ENCODE results near the gene SHQ1. TPM values are rescaled to one million over a fixed set of nuclear protein-coding genes. Genes with fewer than 3 reads are reported as not detected.
A peak's percentile ranks its signal among the peaks of the same experiment; 100 is the strongest.

The SHQ1 gene
- total RNA-seq, 3 donors from 2014 or later (not counting 1 experiment from before 2014, with no cell fraction given), result 16.3 to 36.7 (median 35.9) TPM

DNA sequence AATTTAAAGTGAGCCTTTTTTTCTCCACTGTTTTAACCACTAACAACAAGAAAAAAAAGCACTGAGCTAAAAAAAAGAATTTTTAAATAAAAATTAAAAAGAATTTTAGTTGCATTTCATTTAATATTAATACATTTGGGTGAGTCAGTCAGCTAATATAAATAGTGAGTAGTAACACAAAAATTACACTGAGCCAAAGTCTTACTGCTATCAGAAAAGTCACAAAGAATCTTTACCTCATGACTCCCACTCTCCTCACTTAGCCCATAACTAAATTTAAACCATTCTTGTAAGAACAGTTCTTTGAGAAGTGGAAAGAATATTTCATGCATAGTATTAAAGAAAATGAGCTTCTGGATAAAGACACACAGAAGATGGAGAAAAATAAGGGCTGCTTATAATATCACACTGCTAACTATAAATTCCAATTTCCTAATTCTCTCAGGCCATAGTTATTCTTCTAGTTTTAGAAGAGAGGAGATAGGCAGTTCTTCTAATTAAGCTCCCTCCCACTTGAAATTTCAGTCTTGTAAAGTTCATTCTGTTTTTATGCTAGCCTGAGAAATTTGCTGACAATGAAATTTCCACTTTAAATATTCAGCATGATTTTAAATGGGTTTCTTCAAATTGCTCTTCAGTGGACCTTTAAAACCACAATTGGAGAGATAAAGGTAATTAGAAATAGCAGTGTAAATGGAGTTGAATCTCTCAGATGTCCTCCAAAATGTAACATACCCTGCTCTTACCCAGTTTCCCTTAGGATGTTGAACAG, 17.6 kb downstream of the SHQ1 start:
- peaks cover 9 to 25% of the 10 kb centered on the region in 2 donors for H3K4me1 Mint-ChIP-seq
- no peaks in the 10 kb centered on the region for H3K36me3 Mint-ChIP-seq
- H3K27ac ChIP-seq (ENCODE audit: low read length), result no peak overlapping the region

DNA sequence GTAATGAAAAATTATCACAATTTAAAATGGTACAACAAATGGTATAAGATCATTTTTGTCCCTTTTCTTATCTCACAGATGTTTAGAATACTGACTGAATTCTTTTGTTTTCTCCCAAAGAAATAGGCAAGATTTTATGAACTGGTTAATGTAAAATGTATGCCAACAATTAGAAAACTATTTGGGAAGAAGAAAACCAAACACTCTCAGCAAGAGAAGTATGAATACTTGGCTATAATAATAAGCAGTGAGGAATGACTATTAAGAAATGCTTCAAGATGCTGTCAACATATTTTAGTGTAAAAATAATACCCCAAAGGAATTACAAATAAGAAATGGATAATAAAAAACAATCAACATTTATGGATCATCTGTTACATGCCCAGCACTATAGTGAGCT, 18.5 kb downstream of the SHQ1 start:
- H3K27ac Mint-ChIP-seq, result no peak overlapping the region
- no peaks in the 10 kb centered on the region for H3K9me3 Mint-ChIP-seq
- TF ChIP-seq, protein P1, sequence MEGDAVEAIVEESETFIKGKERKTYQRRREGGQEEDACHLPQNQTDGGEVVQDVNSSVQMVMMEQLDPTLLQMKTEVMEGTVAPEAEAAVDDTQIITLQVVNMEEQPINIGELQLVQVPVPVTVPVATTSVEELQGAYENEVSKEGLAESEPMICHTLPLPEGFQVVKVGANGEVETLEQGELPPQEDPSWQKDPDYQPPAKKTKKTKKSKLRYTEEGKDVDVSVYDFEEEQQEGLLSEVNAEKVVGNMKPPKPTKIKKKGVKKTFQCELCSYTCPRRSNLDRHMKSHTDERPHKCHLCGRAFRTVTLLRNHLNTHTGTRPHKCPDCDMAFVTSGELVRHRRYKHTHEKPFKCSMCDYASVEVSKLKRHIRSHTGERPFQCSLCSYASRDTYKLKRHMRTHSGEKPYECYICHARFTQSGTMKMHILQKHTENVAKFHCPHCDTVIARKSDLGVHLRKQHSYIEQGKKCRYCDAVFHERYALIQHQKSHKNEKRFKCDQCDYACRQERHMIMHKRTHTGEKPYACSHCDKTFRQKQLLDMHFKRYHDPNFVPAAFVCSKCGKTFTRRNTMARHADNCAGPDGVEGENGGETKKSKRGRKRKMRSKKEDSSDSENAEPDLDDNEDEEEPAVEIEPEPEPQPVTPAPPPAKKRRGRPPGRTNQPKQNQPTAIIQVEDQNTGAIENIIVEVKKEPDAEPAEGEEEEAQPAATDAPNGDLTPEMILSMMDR (IDR thresholded peaks at IDR 0.05), result no peak
- ATAC-seq, result no peak
- intact Hi-C loops (cut with micrococcal nuclease), result no loop called here
- peaks cover 30% of the 10 kb centered on the region for H3K36me3 ChIP-seq (ENCODE audit: control insufficient read depth, insufficient read depth, low read length)
- no peaks in the 10 kb centered on the region for H3K9me3 ChIP-seq (ENCODE audit: control insufficient read depth, insufficient read depth, low read length)
- H3K27ac ChIP-seq (ENCODE audit: low read length), result no peak overlapping the region
- no peaks in the 10 kb centered on the region for H3K27me3 ChIP-seq (ENCODE audit: control insufficient read depth, insufficient read depth, low read length)
- H3K4me1 Mint-ChIP-seq, result peaks cover 2 to 16% of the 10 kb centered on the region in 2 donors
- H3K4me3 ChIP-seq (ENCODE audit: low read length), result no peak overlapping the region
- no peak for DNase-seq
- no peaks in the 10 kb centered on the region for H3K36me3 Mint-ChIP-seq
- no peaks in the 10 kb centered on the region for H3K27me3 Mint-ChIP-seq (ENCODE audit: low read depth in 2 of 2)
- no peak overlapping the region for H3K4me3 Mint-ChIP-seq
- no peaks in the 10 kb centered on the region for H3K4me1 ChIP-seq (ENCODE audit: control insufficient read depth, insufficient read depth, low read length)

More for the DNA sequence above, 17.6 kb downstream of the SHQ1 start:
- Histone ChIP-seq H3K9me3 (ENCODE audit: control insufficient read depth, insufficient read depth, low read length) (no peaks in the 10 kb centered on the region), H3K27me3 (ENCODE audit: control insufficient read depth, insufficient read depth, low read length) (no peaks in the 10 kb centered on the region), H3K36me3 (ENCODE audit: control insufficient read depth, insufficient read depth, low read length) (peaks cover 33% of the 10 kb centered on the region), H3K4me3 (ENCODE audit: low read length) (no peak overlapping the region), H3K4me1 (ENCODE audit: control insufficient read depth, insufficient read depth, low read length) (no peaks in the 10 kb centered on the region)
- Mint-ChIP-seq H3K4me3 (no peak overlapping the region), H3K27me3 (ENCODE audit: low read depth in 2 of 2) (no peaks in the 10 kb centered on the region), H3K9me3 (no peaks in the 10 kb centered on the region), H3K27ac (no peak overlapping the region)
- TF ChIP-seq, protein P1 (IDR thresholded peaks at IDR 0.05), result no peak
- DNase-seq (no peak), ATAC-seq (no peak)
- intact Hi-C loops (cut with micrococcal nuclease), result no loop called here

DNA sequence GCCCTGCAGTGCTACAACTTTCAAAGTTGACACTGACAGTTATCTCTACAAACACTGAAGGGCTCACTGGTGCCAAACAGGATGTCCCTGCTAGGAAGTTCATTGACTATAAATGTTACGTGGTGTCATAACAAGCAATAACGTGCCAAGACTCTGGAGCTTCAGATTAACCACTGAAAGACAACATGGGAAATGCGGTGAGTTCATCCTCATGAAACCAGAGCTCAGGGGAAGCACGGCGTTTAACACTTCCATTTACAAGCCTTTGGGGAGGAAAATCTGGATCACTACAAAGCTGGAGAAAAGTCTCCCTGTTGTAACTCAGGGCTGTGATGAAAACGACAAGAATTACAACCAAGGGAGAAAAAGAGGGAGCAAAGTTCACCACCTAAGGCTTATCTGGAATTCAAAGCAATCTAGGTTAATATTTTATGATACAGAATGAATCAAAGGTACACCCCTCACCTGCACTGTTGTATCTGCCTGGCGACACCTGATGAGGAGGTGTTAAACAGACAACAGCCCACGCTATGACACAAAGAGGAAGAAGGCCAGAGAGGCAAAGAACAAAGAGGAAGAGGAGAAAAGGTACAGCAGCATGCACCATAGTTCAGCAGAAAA, 27.0 kb downstream of the SHQ1 start:
- H3K9me3 Mint-ChIP-seq, result no peaks in the 10 kb centered on the region
- Histone ChIP-seq H3K4me1 (ENCODE audit: control insufficient read depth, insufficient read depth, low read length) (no peaks in the 10 kb centered on the region), H3K4me3 (ENCODE audit: low read length) (no peak overlapping the region), H3K27me3 (ENCODE audit: control insufficient read depth, insufficient read depth, low read length) (no peaks in the 10 kb centered on the region), H3K9me3 (ENCODE audit: control insufficient read depth, insufficient read depth, low read length) (no peaks in the 10 kb centered on the region), H3K27ac (ENCODE audit: low read length) (no peak overlapping the region), H3K36me3 (ENCODE audit: control insufficient read depth, insufficient read depth, low read length) (peaks cover 12% of the 10 kb centered on the region)
- H3K36me3 Mint-ChIP-seq, result no peaks in the 10 kb centered on the region
- no peak overlapping the region for H3K4me3 Mint-ChIP-seq
- no peak for ATAC-seq
- WGBS (ENCODE audit: insufficient coverage), result 36% methylated on average over 8 of the region's 8 CpGs
- peaks cover 5 to 6% of the 10 kb centered on the region in 2 donors for H3K4me1 Mint-ChIP-seq
- TF ChIP-seq, protein P1 (IDR thresholded peaks at IDR 0.05), result no peak
- peak in 1 of 2 donors; percentile 45 for DNase-seq
- no peaks in the 10 kb centered on the region for H3K27me3 Mint-ChIP-seq (ENCODE audit: low read depth in 2 of 2)
- H3K27ac Mint-ChIP-seq, result no peak overlapping the region
- intact Hi-C loops (cut with micrococcal nuclease), result loop anchor here (5.0 kb wide), 1 partner anchor 1109 kb away; no protein-coding TSS in a partner anchor

Measured in natural killer cell (primary cell).